ENCODE measurements around the gene DSCAM. TPM values are rescaled to one million over a fixed set of nuclear protein-coding genes. Genes with fewer than 3 reads are reported as not detected.

The DSCAM gene
- total RNA-seq, 4 donors from 2014 or later = under 0.01 to 0.44 TPM; not detected in 2

DNA sequence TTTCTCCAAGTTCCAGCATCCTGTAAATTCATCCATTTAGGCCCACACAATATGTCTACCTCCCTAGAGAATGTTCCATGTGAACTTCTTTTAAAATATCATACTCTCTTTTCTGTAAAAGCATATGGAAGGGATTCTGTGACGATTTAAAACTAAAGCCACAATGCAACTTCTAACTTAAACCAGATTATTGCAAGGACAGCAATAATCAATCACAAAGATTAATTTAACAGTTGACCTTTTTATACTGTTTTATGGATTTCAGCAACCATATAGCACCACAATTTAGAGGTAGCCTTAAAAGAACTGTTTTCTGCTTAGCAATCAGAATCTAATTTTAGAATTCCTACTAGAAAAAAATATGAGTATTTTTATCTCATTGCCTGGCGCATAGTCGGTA lies 58.3 kb downstream of the DSCAM start:
- H3K9me3 ChIP-seq = no peaks in the 10 kb centered on the region
- TF ChIP-seq EP300 (IDR thresholded peaks at IDR 0.05) = no peak
- no peak for TF ChIP-seq POLR2A (IDR thresholded peaks at IDR 0.05)
- TF ChIP-seq, protein P1, sequence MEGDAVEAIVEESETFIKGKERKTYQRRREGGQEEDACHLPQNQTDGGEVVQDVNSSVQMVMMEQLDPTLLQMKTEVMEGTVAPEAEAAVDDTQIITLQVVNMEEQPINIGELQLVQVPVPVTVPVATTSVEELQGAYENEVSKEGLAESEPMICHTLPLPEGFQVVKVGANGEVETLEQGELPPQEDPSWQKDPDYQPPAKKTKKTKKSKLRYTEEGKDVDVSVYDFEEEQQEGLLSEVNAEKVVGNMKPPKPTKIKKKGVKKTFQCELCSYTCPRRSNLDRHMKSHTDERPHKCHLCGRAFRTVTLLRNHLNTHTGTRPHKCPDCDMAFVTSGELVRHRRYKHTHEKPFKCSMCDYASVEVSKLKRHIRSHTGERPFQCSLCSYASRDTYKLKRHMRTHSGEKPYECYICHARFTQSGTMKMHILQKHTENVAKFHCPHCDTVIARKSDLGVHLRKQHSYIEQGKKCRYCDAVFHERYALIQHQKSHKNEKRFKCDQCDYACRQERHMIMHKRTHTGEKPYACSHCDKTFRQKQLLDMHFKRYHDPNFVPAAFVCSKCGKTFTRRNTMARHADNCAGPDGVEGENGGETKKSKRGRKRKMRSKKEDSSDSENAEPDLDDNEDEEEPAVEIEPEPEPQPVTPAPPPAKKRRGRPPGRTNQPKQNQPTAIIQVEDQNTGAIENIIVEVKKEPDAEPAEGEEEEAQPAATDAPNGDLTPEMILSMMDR (IDR thresholded peaks at IDR 0.05) = no peak
- DNase-seq (ENCODE audit: low spot score in 2 of 2) = no peak

DNA sequence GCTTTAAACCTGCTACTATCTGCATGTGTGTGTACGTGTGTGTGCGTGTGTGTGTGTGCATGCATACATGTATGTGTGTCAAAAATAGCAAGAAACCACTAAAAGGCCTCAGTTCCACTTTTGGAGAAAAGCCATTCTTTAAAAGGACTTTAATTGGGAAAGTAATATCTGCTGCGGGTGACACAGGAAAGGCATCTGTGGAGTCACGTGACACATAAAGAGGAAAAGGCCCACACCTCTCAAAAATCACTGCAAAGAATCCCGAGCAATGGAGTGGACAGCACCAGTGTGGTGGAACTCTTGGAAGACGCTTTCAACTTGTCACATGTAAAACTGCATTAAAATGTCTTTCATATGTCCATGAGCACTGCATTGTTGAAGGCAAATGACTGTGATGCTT lies 63.6 kb downstream of the DSCAM start:
- Histone ChIP-seq H3K36me3 (no peaks in the 10 kb centered on the region), H3K27ac (no peak overlapping the region), H3K4me1 (no peaks in the 10 kb centered on the region), H3K4me3 (no peak overlapping the region), H3K9me3 (no peaks in the 10 kb centered on the region), H3K27me3 (no peaks in the 10 kb centered on the region)
- WGBS, 2 donors = 81 to 89% methylated on average over 6 of the region's 6 CpGs
- no peak for DNase-seq (ENCODE audit: low spot score in 2 of 2)
- TF ChIP-seq POLR2A (IDR thresholded peaks at IDR 0.05) = no peak
- TF ChIP-seq, protein P1 (IDR thresholded peaks at IDR 0.05) = no peak
- TF ChIP-seq EP300 (IDR thresholded peaks at IDR 0.05) = no peak

More for the DNA sequence above, 58.3 kb downstream of the DSCAM start:
- H3K4me3 ChIP-seq = no peak overlapping the region
- no peak overlapping the region for H3K27ac ChIP-seq
- H3K36me3 ChIP-seq = no peaks in the 10 kb centered on the region
- H3K4me1 ChIP-seq = no peaks in the 10 kb centered on the region
- WGBS, 2 donors = 69 to 70% methylated on average over 3 of the region's 3 CpGs
- H3K27me3 ChIP-seq = no peaks in the 10 kb centered on the region

DNA sequence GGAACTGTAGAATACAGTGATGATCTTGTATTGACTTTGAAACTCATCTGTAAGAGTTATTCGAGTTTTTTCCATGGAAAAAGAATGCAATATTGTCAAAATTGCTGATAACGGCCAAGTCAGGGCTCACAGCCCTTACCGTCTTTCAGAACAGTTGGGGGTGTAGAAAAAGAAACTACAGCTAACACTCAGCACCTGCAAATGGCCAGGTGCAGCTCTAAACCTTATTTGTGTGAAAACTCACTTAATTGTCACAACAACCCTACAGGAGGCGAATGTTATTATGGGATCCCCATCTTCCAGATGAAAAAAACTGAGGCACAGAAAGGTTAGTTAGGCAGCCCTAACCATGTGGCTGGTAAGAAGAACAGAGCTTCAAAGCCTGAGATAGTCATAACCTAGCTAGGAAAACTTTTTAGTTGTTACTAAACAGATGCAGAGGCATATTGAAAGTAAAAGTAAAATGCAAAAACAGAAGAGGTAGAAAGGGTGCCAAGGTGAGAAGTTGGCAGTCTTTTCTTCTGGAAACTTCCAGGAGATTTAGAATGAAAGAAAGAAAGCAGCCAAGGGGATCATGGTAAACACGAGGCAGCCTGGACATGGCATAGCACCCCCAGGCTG lies 76.4 kb downstream of the DSCAM start:
- DNase-seq (ENCODE audit: low spot score in 2 of 2) = no peak
- Histone ChIP-seq H3K9me3 (no peaks in the 10 kb centered on the region), H3K27me3 (no peaks in the 10 kb centered on the region), H3K4me3 (no peak overlapping the region), H3K27ac (no peak overlapping the region), H3K36me3 (no peaks in the 10 kb centered on the region), H3K4me1 (no peaks in the 10 kb centered on the region)
- TF ChIP-seq POLR2A (IDR thresholded peaks at IDR 0.05) (no peak), EP300 (IDR thresholded peaks at IDR 0.05) (no peak)
- TF ChIP-seq, protein P1 (IDR thresholded peaks at IDR 0.05) = no peak
- 64 to 69% methylated on average over 5 of the region's 5 CpGs for WGBS, 2 donors

DNA sequence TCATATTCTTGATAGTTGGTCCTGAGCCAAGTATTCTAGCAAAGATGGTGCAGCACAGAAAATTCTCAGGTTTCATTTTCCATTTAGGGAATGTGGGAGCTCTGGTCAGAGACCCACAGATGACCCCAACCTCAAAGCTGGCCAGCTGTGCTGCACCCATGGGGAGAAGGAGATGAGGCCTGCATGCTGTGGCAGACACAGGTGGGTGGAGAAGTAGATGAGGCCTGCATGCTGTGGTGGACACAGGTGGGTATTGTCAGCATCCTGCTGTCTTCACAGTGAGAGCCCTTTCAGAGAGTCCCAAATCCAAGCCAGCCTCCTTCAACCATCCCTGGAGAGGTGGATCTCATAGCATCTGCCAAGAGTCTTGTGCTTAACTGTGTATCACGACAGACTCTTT lies 77.7 kb downstream of the DSCAM start:
- H3K27me3 ChIP-seq = no peaks in the 10 kb centered on the region
- no peak overlapping the region for H3K4me3 ChIP-seq
- no peak overlapping the region for H3K27ac ChIP-seq
- no peaks in the 10 kb centered on the region for H3K9me3 ChIP-seq
- WGBS, 2 donors = 87 to 100% methylated on average over 1 of the region's 1 CpG
- TF ChIP-seq POLR2A (IDR thresholded peaks at IDR 0.05) (no peak), EP300 (IDR thresholded peaks at IDR 0.05) (no peak)
- TF ChIP-seq, protein P1 (IDR thresholded peaks at IDR 0.05) = no peak
- no peaks in the 10 kb centered on the region for H3K4me1 ChIP-seq
- H3K36me3 ChIP-seq = no peaks in the 10 kb centered on the region
- DNase-seq (ENCODE audit: low spot score in 2 of 2) = no peak

DNA sequence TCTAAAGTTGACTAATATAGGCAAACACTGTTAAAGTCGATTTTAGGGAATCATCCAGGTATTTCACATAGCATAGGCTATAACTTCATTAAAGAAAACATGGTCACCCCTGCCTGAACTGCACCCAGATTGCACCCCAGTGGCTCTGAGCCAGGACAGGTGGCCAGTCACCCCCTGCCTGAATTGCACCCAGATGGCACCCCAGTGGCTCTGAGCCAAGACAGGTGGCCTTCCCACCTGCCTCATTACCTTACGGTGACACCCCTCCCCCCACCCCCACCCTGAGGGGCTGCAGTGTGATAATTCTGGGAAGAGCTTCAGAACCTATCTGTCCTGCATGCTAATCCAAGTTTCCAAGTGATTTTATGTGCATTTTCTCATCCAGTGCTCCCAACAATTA lies 78.9 kb downstream of the DSCAM start:
- 64 to 83% methylated on average over 2 of the region's 2 CpGs for WGBS, 2 donors
- Histone ChIP-seq H3K9me3 (no peaks in the 10 kb centered on the region), H3K4me1 (no peaks in the 10 kb centered on the region), H3K36me3 (no peaks in the 10 kb centered on the region), H3K27me3 (no peaks in the 10 kb centered on the region), H3K27ac (no peak overlapping the region), H3K4me3 (no peak overlapping the region)
- no peak for DNase-seq (ENCODE audit: low spot score in 2 of 2)
- no peak for TF ChIP-seq POLR2A (IDR thresholded peaks at IDR 0.05)
- TF ChIP-seq EP300 (IDR thresholded peaks at IDR 0.05) = no peak
